HL-60 (cell line): ENCODE results near the gene ITPA.

ENCODE experiments used
- GABPA ChIP-seq: IDR thresholded peaks from 2 replicates; pipeline ENCODE4 v1.6.1; 2012; ENCODE audit warnings: low read depth
- POLR2AphosphoS5 ChIP-seq: IDR thresholded peaks from 2 replicates; pipeline ENCODE4 v1.6.1; 2012; ENCODE audit warnings: low read depth
- TF ChIP-seq, protein P1 (sequence below): IDR thresholded peaks from one replicate; pipeline ENCODE4 v1.5.1; 2011; ENCODE audit warnings: low read length, control low read depth, inconsistent platforms; ENCODE audit not compliant: insufficient read depth

DNA sequence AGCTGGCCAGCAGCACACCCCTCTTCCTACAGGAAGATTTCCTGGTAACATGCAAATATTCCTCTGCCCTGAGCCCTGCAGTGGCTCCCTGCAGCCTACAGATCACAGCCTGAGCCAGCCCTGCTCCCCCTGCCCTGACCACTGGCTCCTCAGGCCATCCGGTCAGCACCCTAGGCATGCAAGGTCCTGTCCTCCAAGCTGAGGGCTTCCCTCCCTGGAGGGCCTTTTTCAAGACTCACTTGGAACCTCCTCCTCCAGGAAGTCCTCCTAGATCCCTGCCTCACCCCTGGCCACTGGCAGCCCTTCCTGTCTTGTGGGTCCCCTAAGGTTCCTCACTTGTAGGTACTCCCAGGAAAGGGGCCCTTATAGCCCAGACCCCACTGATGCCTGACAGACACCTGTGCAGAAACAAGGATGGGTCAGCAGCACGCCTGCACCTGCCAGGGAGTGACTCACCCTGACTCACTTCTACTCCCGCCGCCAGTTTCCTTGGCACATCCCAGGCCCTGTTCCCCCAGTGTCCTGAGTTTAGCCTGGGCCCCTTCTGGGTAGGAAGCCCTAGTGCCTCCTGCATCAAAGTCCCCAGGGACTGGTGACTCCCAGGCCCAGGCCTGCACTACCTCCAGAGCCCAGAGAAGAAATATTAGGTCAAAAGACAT, 26.5 kb downstream of the ITPA start:
- TF ChIP-seq, protein P1, sequence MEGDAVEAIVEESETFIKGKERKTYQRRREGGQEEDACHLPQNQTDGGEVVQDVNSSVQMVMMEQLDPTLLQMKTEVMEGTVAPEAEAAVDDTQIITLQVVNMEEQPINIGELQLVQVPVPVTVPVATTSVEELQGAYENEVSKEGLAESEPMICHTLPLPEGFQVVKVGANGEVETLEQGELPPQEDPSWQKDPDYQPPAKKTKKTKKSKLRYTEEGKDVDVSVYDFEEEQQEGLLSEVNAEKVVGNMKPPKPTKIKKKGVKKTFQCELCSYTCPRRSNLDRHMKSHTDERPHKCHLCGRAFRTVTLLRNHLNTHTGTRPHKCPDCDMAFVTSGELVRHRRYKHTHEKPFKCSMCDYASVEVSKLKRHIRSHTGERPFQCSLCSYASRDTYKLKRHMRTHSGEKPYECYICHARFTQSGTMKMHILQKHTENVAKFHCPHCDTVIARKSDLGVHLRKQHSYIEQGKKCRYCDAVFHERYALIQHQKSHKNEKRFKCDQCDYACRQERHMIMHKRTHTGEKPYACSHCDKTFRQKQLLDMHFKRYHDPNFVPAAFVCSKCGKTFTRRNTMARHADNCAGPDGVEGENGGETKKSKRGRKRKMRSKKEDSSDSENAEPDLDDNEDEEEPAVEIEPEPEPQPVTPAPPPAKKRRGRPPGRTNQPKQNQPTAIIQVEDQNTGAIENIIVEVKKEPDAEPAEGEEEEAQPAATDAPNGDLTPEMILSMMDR: no peak
- no peak for TF ChIP-seq GABPA
- no peak for TF ChIP-seq POLR2AphosphoS5
